GM18498 (cell line): ENCODE results near the gene C1orf198.

Experiments used
- ATAC-seq: cut with Tn5 transposase; IDR thresholded peaks from one replicate; pipeline ENCODE4 v1.9.1; 2021; ENCODE audit warnings: mild to moderate bottlenecking, moderate library complexity; ENCODE audit not compliant: unreplicated experiment

The C1orf198 gene

GRCh38 chr1:230814949-230815692 is 53.2 kb downstream of the C1orf198 start:
- no peak for ATAC-seq

GRCh38 chr1:230812568-230812967 is 55.8 kb downstream of the C1orf198 start:
- no peak for ATAC-seq

GRCh38 chr1:230809256-230809990 is 58.9 kb downstream of the C1orf198 start:
- ATAC-seq = no peak

GRCh38 chr1:230808281-230808872 is 59.9 kb downstream of the C1orf198 start:
- no peak for ATAC-seq

GRCh38 chr1:230807561-230808280 is 60.6 kb downstream of the C1orf198 start:
- no peak for ATAC-seq

GRCh38 chr1:230807029-230807428 is 61.3 kb downstream of the C1orf198 start:
- ATAC-seq = no peak

- no peak for ATAC-seq
Measured at GRCh38 chr1:230806552-230806951, 61.8 kb downstream of the C1orf198 start.

GRCh38 chr1:230804396-230804795 is 63.9 kb downstream of the C1orf198 start:
- no peak for ATAC-seq

GRCh38 chr1:230800891-230801840 is 67.2 kb downstream of the C1orf198 start:
- no peak for ATAC-seq

GRCh38 chr1:230798491-230798890 is 69.8 kb downstream of the C1orf198 start:
- ATAC-seq = no peak

GRCh38 chr1:230797942-230798365 is 70.4 kb downstream of the C1orf198 start:
- ATAC-seq = no peak

- no peak for ATAC-seq
Measured at GRCh38 chr1:230797376-230797920, 70.9 kb downstream of the C1orf198 start.

GRCh38 chr1:230796626-230797025 is 71.7 kb downstream of the C1orf198 start:
- no peak for ATAC-seq

- ATAC-seq = no peak
Measured at GRCh38 chr1:230794871-230795605, 73.3 kb downstream of the C1orf198 start.

GRCh38 chr1:230794431-230794830 is 73.9 kb downstream of the C1orf198 start:
- ATAC-seq = no peak

- ATAC-seq = no peak
Measured at GRCh38 chr1:230793463-230793745, 74.9 kb downstream of the C1orf198 start.

GRCh38 chr1:230792691-230793462 is 75.4 kb downstream of the C1orf198 start:
- ATAC-seq = no peak

- no peak for ATAC-seq
Measured at GRCh38 chr1:230791986-230792564, 76.2 kb downstream of the C1orf198 start.
